ENCODE data around the gene EZR. TPM values are rescaled to one million over a fixed set of nuclear protein-coding genes. Genes with fewer than 3 reads are reported as not detected.

Gene EZR
- total and polyA plus RNA-seq, 7 donors, result 19.1 to 61.7 (median 30.9) TPM

- Histone ChIP-seq H3K4me1 (no peaks in the 10 kb centered on the region), H3K9me3 (no peaks in the 10 kb centered on the region), H3K36me3 (ENCODE audit: insufficient read depth in 1 of 2, low read depth in 1 of 2) (peaks cover 0 to 59% of the 10 kb centered on the region in 2 donors), H3K27ac (no peak overlapping the region), H3K27me3 (ENCODE audit: insufficient read depth in 3 of 3, low read length in 2 of 3) (no peaks in the 10 kb centered on the region), H3K4me3 (no peak overlapping the region)
- intact Hi-C loops (cut with DNase I), result loop anchor here in 1 of 2 donors (5.0 kb wide), 1 partner anchor 185 kb away; no protein-coding TSS in a partner anchor
- no peak for TF ChIP-seq CTCF (IDR thresholded peaks at IDR 0.05)
- no peak for DNase-seq
- no peak for ATAC-seq
- 79 to 88% (median 80%) methylated on average over 6 of the region's 6 CpGs for WGBS, 3 donors
Observed at GRCh38 chr6:158787395-158787794, 31.8 kb downstream of the EZR start.

GRCh38 chr6:158786645-158787304 is 32.4 kb downstream of the EZR start:
- TF ChIP-seq CTCF (IDR thresholded peaks at IDR 0.05), result no peak
- H3K36me3 ChIP-seq (ENCODE audit: insufficient read depth in 1 of 2, low read depth in 1 of 2), result peaks cover 0 to 64% of the 10 kb centered on the region in 2 donors
- DNase-seq (no peak), ATAC-seq (no peak)
- intact Hi-C loops (cut with DNase I), result loop anchor here in 1 of 2 donors (5.0 kb wide), 1 partner anchor 186 kb away; no protein-coding TSS in a partner anchor
- H3K27ac ChIP-seq, result no peak overlapping the region
- H3K27me3 ChIP-seq (ENCODE audit: insufficient read depth in 3 of 3, low read length in 2 of 3), result no peaks in the 10 kb centered on the region
- H3K4me1 ChIP-seq, result no peaks in the 10 kb centered on the region
- H3K9me3 ChIP-seq, result no peaks in the 10 kb centered on the region
- no peak overlapping the region for H3K4me3 ChIP-seq
- 76 to 85% (median 83%) methylated on average over 6 of the region's 6 CpGs for WGBS, 3 donors

- Histone ChIP-seq H3K9me3 (no peaks in the 10 kb centered on the region), H3K27ac (no peak overlapping the region), H3K27me3 (ENCODE audit: insufficient read depth in 3 of 3, low read length in 2 of 3) (no peaks in the 10 kb centered on the region), H3K36me3 (ENCODE audit: insufficient read depth in 1 of 2, low read depth in 1 of 2) (peaks cover 0 to 80% of the 10 kb centered on the region in 2 donors), H3K4me3 (no peak overlapping the region), H3K4me1 (no peaks in the 10 kb centered on the region)
- DNase-seq (no peak), ATAC-seq (no peak)
- no peak for TF ChIP-seq CTCF (IDR thresholded peaks at IDR 0.05)
- intact Hi-C loops (cut with DNase I), result loop anchor here in 1 of 2 donors (5.0 kb wide), 1 partner anchor 187 kb away; no protein-coding TSS in a partner anchor
- 91 to 93% (median 91%) methylated on average over 12 of the region's 12 CpGs for WGBS, 3 donors
Observed at GRCh38 chr6:158785036-158785435, 34.1 kb downstream of the EZR start.

GRCh38 chr6:158784505-158784904 is 34.7 kb downstream of the EZR start:
- no peak overlapping the region for H3K27ac ChIP-seq
- H3K27me3 ChIP-seq (ENCODE audit: insufficient read depth in 3 of 3, low read length in 2 of 3), result no peaks in the 10 kb centered on the region
- TF ChIP-seq CTCF (IDR thresholded peaks at IDR 0.05), result no peak
- ATAC-seq, result no peak
- intact Hi-C loops (cut with DNase I), result no loop called here
- WGBS, 3 donors, result 78 to 85% (median 78%) methylated on average over 6 of the region's 6 CpGs
- H3K4me1 ChIP-seq, result no peaks in the 10 kb centered on the region
- DNase-seq, result no peak
- H3K4me3 ChIP-seq, result no peak overlapping the region
- no peaks in the 10 kb centered on the region for H3K9me3 ChIP-seq
- H3K36me3 ChIP-seq (ENCODE audit: insufficient read depth in 1 of 2, low read depth in 1 of 2), result peaks cover 0 to 86% of the 10 kb centered on the region in 2 donors

Measured in psoas muscle (tissue), 8 donors.